Uterus (tissue), 4 donors: Measurements from ENCODE around the gene SLC8A2. TPM values are rescaled to one million over a fixed set of nuclear protein-coding genes. Genes with fewer than 3 reads are reported as not detected.

Experiments
- DNase-seq, 2 donors: peaks; one replicate each; pipeline ENCODE4 v3.0.0-alpha.2; 2019 to 2020
- H3K27ac ChIP-seq, 2 donors: fragments of 200-600 bp; sonication (generic); 1 replicate in 1 of 2; 2 replicates in 1 of 2; pipeline ENCODE4 v1.5.1; 2016 to 2018
- H3K27me3 ChIP-seq, 2 donors: fragments of 200-600 bp; sonication (generic); one replicate each; pipeline ENCODE4 v1.5.1; 2018 to 2019; ENCODE audit warnings: control low read depth in 1 of 2
- H3K36me3 ChIP-seq, 2 donors: fragments of 200-600 bp; sonication (generic); one replicate each; pipeline ENCODE4 v1.5.1; 2019; ENCODE audit warnings: control low read depth in 1 of 2
- H3K4me1 ChIP-seq, 2 donors: fragments of 200-600 bp; sonication (generic); one replicate each; pipeline ENCODE4 v1.5.1; 2018 to 2019; ENCODE audit warnings: control low read depth in 1 of 2
- H3K4me3 ChIP-seq, 2 donors: fragments of 200-600 bp; sonication (generic); 1 replicate in 1 of 2; 2 replicates in 1 of 2; pipeline ENCODE4 v1.5.1; 2018 to 2019; ENCODE audit warnings: mild to moderate bottlenecking in 1 of 2
- H3K9me3 ChIP-seq, 2 donors: fragments of 200-600 bp; sonication (generic); one replicate each; pipeline ENCODE4 v1.5.1; 2019; ENCODE audit warnings: control low read depth in 1 of 2
- POLR2A ChIP-seq, 2 donors: fragments of 450-650 bp; IDR thresholded peaks; one replicate each; pipeline ENCODE4 v1.6.1; 2016; ENCODE audit warnings: antibody characterized with exemption in 2 of 2, mild to moderate bottlenecking in 1 of 2, moderate library complexity in 1 of 2
- intact Hi-C: fragments of 100-400 bp; cut with DNase I; formaldehyde crosslinking; loops from one replicate; pipeline ENCODE4 v1.15.1; 2023; ENCODE audit warnings: low total_unique reads
- total RNA-seq, 4 donors: library from RNA; depleted of rRNA in 3 of 4; stranded (reverse); fragments of >200 nt in 3 of 4; gene quantifications; one replicate each; pipeline versions ENCODE4 v1.1.0 to v1.2.4, GENCODE V29; 2014 to 2023
- TF ChIP-seq, protein P1 (sequence below), 4 experiments: fragments of 200-600 bp in 2 of 4; fragments of 450-650 bp in 2 of 4; sonication (generic) in 2 of 4; IDR thresholded peaks; one replicate each; pipeline ENCODE4 v1.5.1; 2016 to 2019; ENCODE audit warnings: antibody characterized with exemption in 4 of 4, mild to moderate bottlenecking in 2 of 4, moderate library complexity in 1 of 4
- donor health status: DM: yes; HTN: yes; CAD: no.

SLC8A2 gene
- total RNA-seq, 4 donors from 2014 or later = 3.4 to 17.8 (median 11.0) TPM

DNA sequence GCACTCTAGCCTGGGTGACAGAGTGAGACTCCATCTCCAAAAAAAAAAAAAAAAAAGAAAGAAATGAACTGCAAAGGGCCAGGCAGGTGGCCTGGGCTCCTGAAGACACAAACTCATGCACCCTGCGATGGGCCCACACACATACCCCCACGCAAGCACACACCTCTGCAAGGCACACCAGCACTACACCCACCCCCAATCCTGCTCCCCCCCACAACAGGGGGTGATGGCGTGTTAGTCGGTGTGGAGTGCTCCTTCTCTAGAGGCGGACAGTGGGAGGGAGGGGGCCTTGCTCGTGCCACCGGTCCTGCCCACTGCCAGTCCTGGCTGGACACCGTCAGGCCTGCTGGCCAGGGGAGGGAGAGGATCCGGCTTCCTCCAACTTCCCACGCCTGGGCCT lies 1.6 kb upstream of the SLC8A2 start:
- H3K36me3 ChIP-seq = no peaks in the 10 kb centered on the region
- H3K4me1 ChIP-seq = peaks cover 0 to 5% of the 10 kb centered on the region in 2 donors
- no peak for DNase-seq
- intact Hi-C loops = no loop called here
- H3K27ac ChIP-seq = no peak overlapping the region
- H3K4me3 ChIP-seq = no peak overlapping the region
- no peaks in the 10 kb centered on the region for H3K27me3 ChIP-seq
- TF ChIP-seq POLR2A (IDR thresholded peaks at IDR 0.05) = no peak
- TF ChIP-seq, protein P1, sequence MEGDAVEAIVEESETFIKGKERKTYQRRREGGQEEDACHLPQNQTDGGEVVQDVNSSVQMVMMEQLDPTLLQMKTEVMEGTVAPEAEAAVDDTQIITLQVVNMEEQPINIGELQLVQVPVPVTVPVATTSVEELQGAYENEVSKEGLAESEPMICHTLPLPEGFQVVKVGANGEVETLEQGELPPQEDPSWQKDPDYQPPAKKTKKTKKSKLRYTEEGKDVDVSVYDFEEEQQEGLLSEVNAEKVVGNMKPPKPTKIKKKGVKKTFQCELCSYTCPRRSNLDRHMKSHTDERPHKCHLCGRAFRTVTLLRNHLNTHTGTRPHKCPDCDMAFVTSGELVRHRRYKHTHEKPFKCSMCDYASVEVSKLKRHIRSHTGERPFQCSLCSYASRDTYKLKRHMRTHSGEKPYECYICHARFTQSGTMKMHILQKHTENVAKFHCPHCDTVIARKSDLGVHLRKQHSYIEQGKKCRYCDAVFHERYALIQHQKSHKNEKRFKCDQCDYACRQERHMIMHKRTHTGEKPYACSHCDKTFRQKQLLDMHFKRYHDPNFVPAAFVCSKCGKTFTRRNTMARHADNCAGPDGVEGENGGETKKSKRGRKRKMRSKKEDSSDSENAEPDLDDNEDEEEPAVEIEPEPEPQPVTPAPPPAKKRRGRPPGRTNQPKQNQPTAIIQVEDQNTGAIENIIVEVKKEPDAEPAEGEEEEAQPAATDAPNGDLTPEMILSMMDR (IDR thresholded peaks at IDR 0.05) = no peak
- no peaks in the 10 kb centered on the region for H3K9me3 ChIP-seq

DNA sequence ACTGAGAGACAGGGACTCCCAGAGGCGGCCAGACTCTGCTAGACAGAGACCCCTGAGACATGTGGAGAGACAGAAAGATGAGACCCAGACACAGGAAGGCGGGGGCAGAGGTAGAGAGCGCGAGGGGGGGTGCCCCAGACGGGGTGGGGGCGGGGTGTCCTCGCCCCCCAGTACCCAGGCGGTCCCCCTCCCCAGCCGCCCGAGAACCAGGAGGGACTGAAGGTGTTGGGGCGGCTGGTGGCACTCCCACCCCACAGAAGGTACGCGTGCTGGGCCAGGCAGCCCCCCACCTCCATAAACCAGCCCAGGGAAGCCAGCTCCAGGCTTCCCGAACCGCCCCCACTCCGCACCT lies 336 bp downstream of the SLC8A2 start:
- Histone ChIP-seq H3K36me3 (no peaks in the 10 kb centered on the region), H3K9me3 (no peaks in the 10 kb centered on the region), H3K27ac (peak overlapping the region; percentile 61 to 72), H3K4me1 (peaks cover 0 to 5% of the 10 kb centered on the region in 2 donors), H3K27me3 (no peaks in the 10 kb centered on the region), H3K4me3 (peak overlapping the region; percentile 37 to 42)
- TF ChIP-seq, protein P1 (IDR thresholded peaks at IDR 0.05) = no peak
- TF ChIP-seq POLR2A (IDR thresholded peaks at IDR 0.05) = no peak
- DNase-seq = no peak
- intact Hi-C loops = no loop called here

DNA sequence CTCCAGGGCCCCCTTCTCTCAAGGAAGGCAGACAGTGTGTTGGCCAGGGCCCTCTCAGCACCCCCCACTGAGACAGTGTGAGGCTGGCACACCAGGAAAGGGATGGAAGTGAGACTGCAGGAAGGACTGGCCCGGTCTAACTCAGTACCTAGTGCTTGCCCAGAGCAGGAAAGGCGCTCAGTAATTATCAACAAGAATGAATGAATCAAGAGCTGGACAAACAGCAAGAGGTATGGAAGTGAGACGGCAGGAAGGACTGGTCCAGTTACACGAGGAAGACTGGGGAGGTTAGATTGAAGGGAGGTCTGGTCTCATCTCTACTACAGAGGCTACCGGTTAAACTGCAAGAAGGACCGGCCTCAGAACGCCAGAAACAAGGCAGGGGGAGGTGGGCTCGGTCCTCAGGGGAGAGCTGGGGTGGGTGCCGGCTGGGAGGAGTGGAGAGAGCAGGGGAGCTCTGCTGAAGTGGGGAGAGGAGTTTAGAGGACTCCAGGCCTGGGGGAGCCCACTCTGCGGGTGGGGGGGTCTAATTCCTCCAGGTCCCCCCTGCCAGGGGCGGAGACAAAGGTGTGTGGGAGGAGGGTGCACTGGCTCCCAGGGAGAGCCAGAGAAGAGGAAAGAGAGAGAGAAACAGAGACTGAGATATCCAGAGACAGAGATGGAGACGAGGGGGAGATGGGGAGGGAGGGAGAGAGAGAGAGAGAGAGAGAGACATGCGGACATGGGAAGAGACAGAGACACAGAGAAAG lies 1.1 kb downstream of the SLC8A2 start:
- Histone ChIP-seq H3K36me3 (no peaks in the 10 kb centered on the region), H3K9me3 (no peaks in the 10 kb centered on the region), H3K27me3 (no peaks in the 10 kb centered on the region), H3K4me1 (peaks cover 0 to 5% of the 10 kb centered on the region in 2 donors), H3K4me3 (peak overlapping the region; percentile 37 to 42), H3K27ac (peak overlapping the region; percentile 61 to 72)
- TF ChIP-seq POLR2A (IDR thresholded peaks at IDR 0.05) = no peak
- TF ChIP-seq, protein P1 (IDR thresholded peaks at IDR 0.05) = no peak
- intact Hi-C loops = no loop called here
- DNase-seq = no peak

DNA sequence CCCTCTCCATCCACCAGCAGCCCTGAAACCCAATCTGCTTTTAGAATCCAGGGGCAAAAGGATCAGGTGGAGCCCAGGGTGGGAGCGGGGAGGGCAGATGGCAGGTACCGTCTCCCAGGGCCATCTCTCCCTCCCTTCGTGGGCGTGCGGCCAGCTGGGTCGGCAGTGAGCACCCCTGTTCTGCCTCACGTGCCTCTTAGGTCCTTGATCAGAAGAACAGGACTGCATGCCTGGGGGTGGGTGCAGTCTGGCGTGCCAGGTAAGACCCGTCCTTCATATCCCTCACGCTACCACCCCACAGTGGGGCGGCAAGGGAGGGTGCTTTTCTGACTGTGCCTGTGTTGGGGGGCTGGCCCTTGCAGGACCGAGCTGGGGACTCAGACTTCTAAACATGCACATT lies 2.0 kb downstream of the SLC8A2 start:
- TF ChIP-seq, protein P1 (IDR thresholded peaks at IDR 0.05) = no peak
- TF ChIP-seq POLR2A (IDR thresholded peaks at IDR 0.05) = no peak
- peak overlapping the region in 1 of 2 donors; percentile 6 for H3K27ac ChIP-seq
- intact Hi-C loops = loop anchor here (5.0 kb wide), 1 partner anchor 87 kb away; no protein-coding TSS in a partner anchor
- H3K27me3 ChIP-seq = no peaks in the 10 kb centered on the region
- H3K4me1 ChIP-seq = peaks cover 0 to 5% of the 10 kb centered on the region in 2 donors
- H3K36me3 ChIP-seq = no peaks in the 10 kb centered on the region
- H3K9me3 ChIP-seq = no peaks in the 10 kb centered on the region
- no peak overlapping the region for H3K4me3 ChIP-seq
- DNase-seq = no peak

DNA sequence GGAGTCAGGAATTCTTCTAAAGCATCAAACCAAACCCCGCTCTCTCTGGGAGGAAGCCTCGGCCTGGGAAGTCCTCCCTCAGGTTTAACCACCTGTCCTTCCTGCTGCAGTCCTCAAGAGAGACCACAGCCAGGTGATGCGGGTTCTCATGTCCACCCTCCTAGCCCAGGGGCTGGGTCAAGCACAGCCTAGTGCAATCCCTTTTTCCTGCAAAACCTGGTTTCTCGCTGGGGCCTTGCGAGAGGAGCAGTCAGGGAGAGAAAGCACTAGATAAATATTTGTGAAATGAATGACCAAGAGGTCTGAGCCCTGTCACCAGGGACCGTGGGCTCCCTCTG lies 2.4 kb downstream of the SLC8A2 start:
- DNase-seq = no peak
- no peak overlapping the region for H3K4me3 ChIP-seq
- H3K27me3 ChIP-seq = no peaks in the 10 kb centered on the region
- TF ChIP-seq POLR2A (IDR thresholded peaks at IDR 0.05) = no peak
- TF ChIP-seq, protein P1 (IDR thresholded peaks at IDR 0.05) = no peak
- H3K27ac ChIP-seq = peak overlapping the region in 1 of 2 donors; percentile 29
- H3K9me3 ChIP-seq = no peaks in the 10 kb centered on the region
- H3K36me3 ChIP-seq = no peaks in the 10 kb centered on the region
- H3K4me1 ChIP-seq = peaks cover 0 to 5% of the 10 kb centered on the region in 2 donors
- intact Hi-C loops = loop anchor here (5.0 kb wide), 1 partner anchor 87 kb away; no protein-coding TSS in a partner anchor
